Loucy (cell line): ENCODE data around the gene ZBTB16.

Source experiments
- H2AFZ ChIP-seq: fragments of 200-600 bp; sonication (generic); 2 replicates; pipeline ENCODE4 v1.6.0; 2016; ENCODE audit warnings: antibody characterized with exemption, mild to moderate bottlenecking, low read length, moderate library complexity
- H3F3A ChIP-seq: fragments of 200-600 bp; 2 replicates; pipeline ENCODE4 v1.6.0; 2016; ENCODE audit warnings: antibody characterized with exemption, low read depth, mild to moderate bottlenecking
- H3K27me3 ChIP-seq: fragments of 200-600 bp; sonication (generic); 2 replicates; pipeline ENCODE4 v1.6.1; 2014; ENCODE audit warnings: low read length, mild to moderate bottlenecking; ENCODE audit not compliant: insufficient read depth, poor library complexity, severe bottlenecking
- H3K36me3 ChIP-seq: fragments of 200-600 bp; sonication (generic); 2 replicates; pipeline ENCODE4 v1.6.1; 2016; ENCODE audit warnings: low read length; ENCODE audit not compliant: insufficient read depth
- H3K4me1 ChIP-seq: fragments of 200-600 bp; sonication (generic); 2 replicates; pipeline ENCODE4 v1.5.1; 2014; ENCODE audit warnings: low read length, mild to moderate bottlenecking; ENCODE audit not compliant: insufficient read depth, poor library complexity, severe bottlenecking
- H3K4me2 ChIP-seq: fragments of 200-600 bp; sonication (generic); 2 replicates; pipeline ENCODE4 v1.6.0; 2014; ENCODE audit warnings: antibody characterized with exemption, low read length, low read depth, mild to moderate bottlenecking; ENCODE audit not compliant: poor library complexity, severe bottlenecking
- H3K4me3 ChIP-seq: fragments of 200-600 bp; sonication (generic); 2 replicates; pipeline ENCODE4 v1.5.1; 2014; ENCODE audit warnings: low read length, mild to moderate bottlenecking, mixed read lengths; ENCODE audit not compliant: poor library complexity, severe bottlenecking
- H3K79me2 ChIP-seq: fragments of 200-600 bp; sonication (generic); 2 replicates; pipeline ENCODE4 v1.6.1; 2014; ENCODE audit warnings: low read length; ENCODE audit not compliant: insufficient read depth
- H3K9ac ChIP-seq: fragments of 200-600 bp; sonication (generic); 2 replicates; pipeline ENCODE4 v1.6.0; 2014; ENCODE audit warnings: mild to moderate bottlenecking, low read depth, low read length, moderate library complexity; ENCODE audit not compliant: poor library complexity, severe bottlenecking
- H3K9me2 ChIP-seq: fragments of 200-600 bp; sonication (generic); replicated peaks from 2 replicates; pipeline ENCODE4 v1.6.1; 2016; ENCODE audit warnings: low read depth, low read length, mixed read lengths
- H3K9me3 ChIP-seq: fragments of 200-600 bp; sonication (generic); 2 replicates; pipeline ENCODE4 v1.6.1; 2014; ENCODE audit warnings: mild to moderate bottlenecking, antibody characterized with exemption, low read length, low read depth; ENCODE audit not compliant: insufficient read depth
- H4K20me1 ChIP-seq: fragments of 200-600 bp; sonication (generic); 2 replicates; pipeline ENCODE4 v1.6.0; 2014; ENCODE audit warnings: antibody characterized with exemption, low read length, mild to moderate bottlenecking; ENCODE audit not compliant: insufficient read depth, poor library complexity, severe bottlenecking
- EZH2phosphoT487 ChIP-seq: fragments of 200-600 bp; IDR thresholded peaks from 2 replicates; pipeline ENCODE4 v1.6.1; 2018; ENCODE audit warnings: antibody characterized with exemption, mild to moderate bottlenecking, moderate library complexity, borderline replicate concordance
- TF ChIP-seq, protein P1 (sequence below): fragments of 200-600 bp; sonication (generic); conservative IDR thresholded peaks from 2 replicates; pipeline ENCODE4 v1.5.1; 2014; ENCODE audit warnings: mild to moderate bottlenecking, antibody characterized with exemption, low read length

The ZBTB16 gene

DNA sequence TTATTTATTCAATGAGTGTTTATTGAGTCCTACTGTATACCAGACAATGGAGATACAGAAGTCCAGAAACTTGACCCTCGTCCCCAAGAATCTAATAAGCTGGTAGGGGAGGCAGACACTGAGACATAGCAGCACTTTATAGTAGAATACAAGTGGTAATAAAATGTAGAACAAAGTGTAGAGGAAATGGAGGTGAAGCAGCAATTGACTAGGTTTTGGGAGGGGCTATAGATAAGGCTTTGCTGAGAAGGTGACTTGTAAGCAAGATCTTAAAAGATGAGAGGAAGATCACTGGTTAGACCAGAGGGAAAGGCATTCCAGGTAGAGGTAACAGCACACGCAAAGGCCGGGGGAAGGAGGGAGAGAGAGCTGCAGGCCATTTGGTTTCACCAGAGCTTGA lies 57.3 kb downstream of the ZBTB16 start:
- Histone ChIP-seq H3K9me3 (no peaks in the 10 kb centered on the region), H3K4me2 (no peak overlapping the region), H3K79me2 (no peaks in the 10 kb centered on the region), H3F3A (no peaks in the 10 kb centered on the region), H3K9me2 (no peaks in the 10 kb centered on the region), H3K36me3 (no peaks in the 10 kb centered on the region), H2AFZ (no peak overlapping the region), H3K27me3 (no peaks in the 10 kb centered on the region), H3K4me1 (peaks cover 19% of the 10 kb centered on the region), H3K4me3 (no peak overlapping the region), H3K9ac (no peak overlapping the region), H4K20me1 (no peaks in the 10 kb centered on the region)
- no peak for TF ChIP-seq EZH2phosphoT487
- TF ChIP-seq, protein P1, sequence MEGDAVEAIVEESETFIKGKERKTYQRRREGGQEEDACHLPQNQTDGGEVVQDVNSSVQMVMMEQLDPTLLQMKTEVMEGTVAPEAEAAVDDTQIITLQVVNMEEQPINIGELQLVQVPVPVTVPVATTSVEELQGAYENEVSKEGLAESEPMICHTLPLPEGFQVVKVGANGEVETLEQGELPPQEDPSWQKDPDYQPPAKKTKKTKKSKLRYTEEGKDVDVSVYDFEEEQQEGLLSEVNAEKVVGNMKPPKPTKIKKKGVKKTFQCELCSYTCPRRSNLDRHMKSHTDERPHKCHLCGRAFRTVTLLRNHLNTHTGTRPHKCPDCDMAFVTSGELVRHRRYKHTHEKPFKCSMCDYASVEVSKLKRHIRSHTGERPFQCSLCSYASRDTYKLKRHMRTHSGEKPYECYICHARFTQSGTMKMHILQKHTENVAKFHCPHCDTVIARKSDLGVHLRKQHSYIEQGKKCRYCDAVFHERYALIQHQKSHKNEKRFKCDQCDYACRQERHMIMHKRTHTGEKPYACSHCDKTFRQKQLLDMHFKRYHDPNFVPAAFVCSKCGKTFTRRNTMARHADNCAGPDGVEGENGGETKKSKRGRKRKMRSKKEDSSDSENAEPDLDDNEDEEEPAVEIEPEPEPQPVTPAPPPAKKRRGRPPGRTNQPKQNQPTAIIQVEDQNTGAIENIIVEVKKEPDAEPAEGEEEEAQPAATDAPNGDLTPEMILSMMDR, result no peak

DNA sequence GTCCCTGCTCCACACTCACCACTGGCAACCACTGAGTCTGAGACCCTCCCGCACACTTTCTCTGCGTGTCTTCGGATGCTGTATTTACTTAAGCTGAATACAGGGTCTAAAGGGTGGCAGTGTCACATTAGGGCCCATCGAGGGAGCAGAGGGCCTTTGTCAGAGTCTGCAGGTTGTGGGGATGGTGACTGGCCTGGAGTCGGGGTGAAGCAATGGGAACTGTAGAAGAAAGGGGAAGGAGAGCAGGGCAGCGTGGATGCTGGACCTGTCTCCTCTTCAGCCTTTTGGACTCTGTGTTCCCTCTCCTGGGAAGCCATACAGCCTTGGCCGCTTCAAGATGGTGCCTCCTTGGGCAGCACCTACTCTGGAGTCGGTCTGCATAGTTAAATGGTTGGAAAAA lies 61.1 kb downstream of the ZBTB16 start:
- Histone ChIP-seq H3K4me2 (no peak overlapping the region), H3K36me3 (no peaks in the 10 kb centered on the region), H3K79me2 (no peaks in the 10 kb centered on the region), H3K4me1 (peaks cover 47% of the 10 kb centered on the region), H3K9me3 (no peaks in the 10 kb centered on the region), H3K9me2 (no peaks in the 10 kb centered on the region), H2AFZ (no peak overlapping the region), H3K9ac (no peak overlapping the region), H3F3A (no peaks in the 10 kb centered on the region), H3K4me3 (no peak overlapping the region), H4K20me1 (no peaks in the 10 kb centered on the region), H3K27me3 (no peaks in the 10 kb centered on the region)
- TF ChIP-seq EZH2phosphoT487, result no peak
- TF ChIP-seq, protein P1, result no peak

DNA sequence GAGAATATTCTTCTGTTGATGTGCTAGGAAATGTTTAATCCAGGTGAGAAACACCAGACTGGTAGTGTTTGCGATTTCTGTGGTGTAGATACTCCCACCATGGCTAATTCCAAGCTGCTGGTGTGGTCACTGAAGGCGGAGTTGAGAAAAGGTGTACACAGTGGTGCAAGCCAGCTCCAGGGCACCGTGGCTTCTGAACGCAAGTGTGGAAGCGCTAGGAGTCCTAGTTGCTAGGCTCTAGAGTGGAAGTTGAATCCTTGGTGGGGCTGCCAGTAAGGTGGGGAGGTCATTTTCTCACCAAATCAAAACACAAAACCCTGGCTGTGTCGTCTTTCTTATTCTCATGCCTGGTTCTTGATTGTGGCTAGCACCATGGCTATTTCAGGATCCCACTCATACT lies 61.6 kb downstream of the ZBTB16 start:
- peaks cover 50% of the 10 kb centered on the region for H3K4me1 ChIP-seq
- H3K79me2 ChIP-seq, result no peaks in the 10 kb centered on the region
- no peak overlapping the region for H3K4me2 ChIP-seq
- no peaks in the 10 kb centered on the region for H3K9me2 ChIP-seq
- H2AFZ ChIP-seq, result no peak overlapping the region
- no peak overlapping the region for H3K4me3 ChIP-seq
- no peak overlapping the region for H3K9ac ChIP-seq
- H3K36me3 ChIP-seq, result no peaks in the 10 kb centered on the region
- no peaks in the 10 kb centered on the region for H4K20me1 ChIP-seq
- H3K27me3 ChIP-seq, result no peaks in the 10 kb centered on the region
- no peaks in the 10 kb centered on the region for H3K9me3 ChIP-seq
- TF ChIP-seq, protein P1, result no peak
- no peak for TF ChIP-seq EZH2phosphoT487
- no peaks in the 10 kb centered on the region for H3F3A ChIP-seq
